ENCODE measurements around the gene MRPL58. TPM values are rescaled to one million over a fixed set of nuclear protein-coding genes. Genes with fewer than 3 reads are reported as not detected.

Gene MRPL58
- total RNA-seq, 2 experiments from 2014 or later: 75.3 to 84.2 TPM

GRCh38 chr17:74987418-74987908 lies 25.0 kb upstream of the MRPL58 start, which contains the start of gene CDR2L:
Gene CDR2L (plus strand): TSS chr17:74987632. CDS start chr17:74988044, 412 bp downstream.
- Histone ChIP-seq H3K4me3 (ENCODE audit: low read depth, low read length, poor library complexity, severe bottlenecking) (peak within 1 kb of the TSS; percentile 67), H3K36me3 (ENCODE audit: insufficient read depth, low read length) (no peaks in the 10 kb centered on the region), H2AFZ (ENCODE audit: low read length) (peak within 1 kb of the TSS; percentile 56), H3K9me2 (ENCODE audit: insufficient read depth, low read length) (no peaks in the 10 kb centered on the region), H3K4me2 (ENCODE audit: low read length) (peak within 1 kb of the TSS; percentile 54), H4K20me1 (ENCODE audit: insufficient read depth, low read length) (no peaks in the 10 kb centered on the region), H3K79me2 (ENCODE audit: insufficient read depth, low read depth, low read length) (no peaks in the 10 kb centered on the region), H3K27ac (ENCODE audit: low read depth, low read length, poor library complexity, severe bottlenecking) (no peak within 1 kb of the TSS), H3K4me1 (ENCODE audit: insufficient read depth, low read length, poor library complexity, severe bottlenecking) (peaks cover 35% of the 10 kb centered on the region), H3K9me3 (ENCODE audit: low read length) (no peaks in the 10 kb centered on the region)
- no TSS peak for BruUV-seq (replicated peaks)
- TF ChIP-seq EZH2phosphoT487 (IDR thresholded peaks at IDR 0.05; ENCODE audit: borderline replicate concordance, low read depth, low read length) (no peak), CTCF (conservative IDR thresholded peaks at IDR 0.05; ENCODE audit: low read length) (peak; percentile 20)
- CTCF ChIA-PET (ENCODE audit: unreplicated experiment): interaction anchor here (0.6 to 1.1 kb wide), 2 partner anchors 23 to 27 kb away, joined by 4 to 5 read pairs; no protein-coding TSS in a partner anchor
- intact Hi-C loops (cut with micrococcal nuclease; ENCODE audit: unreplicated experiment): no loop called here
- peak; percentile 96 for DNase-seq (ENCODE audit: low spot score)
- POLR2A ChIA-PET: interaction anchor here (0.8 to 2.0 kb wide), 5 partner anchors 9 to 54 kb away, joined by 3 to 9 read pairs (median 6); partner anchors contain the start of gene MRPL58

- peak; percentile 15 for DNase-seq (ENCODE audit: low spot score)
- Histone ChIP-seq H4K20me1 (ENCODE audit: insufficient read depth, low read length) (no peaks in the 10 kb centered on the region), H3K9me3 (ENCODE audit: low read length) (no peaks in the 10 kb centered on the region), H3K36me3 (ENCODE audit: insufficient read depth, low read length) (no peaks in the 10 kb centered on the region), H3K4me2 (ENCODE audit: low read length) (peak overlapping the region; percentile 54), H3K4me1 (ENCODE audit: insufficient read depth, low read length, poor library complexity, severe bottlenecking) (peaks cover 32% of the 10 kb centered on the region), H3K4me3 (ENCODE audit: low read depth, low read length, poor library complexity, severe bottlenecking) (peak overlapping the region; percentile 67), H3K27ac (ENCODE audit: low read depth, low read length, poor library complexity, severe bottlenecking) (no peak overlapping the region), H3K9me2 (ENCODE audit: insufficient read depth, low read length) (no peaks in the 10 kb centered on the region), H2AFZ (ENCODE audit: low read length) (peak overlapping the region; percentile 56), H3K79me2 (ENCODE audit: insufficient read depth, low read depth, low read length) (no peaks in the 10 kb centered on the region)
- TF ChIP-seq EZH2phosphoT487 (IDR thresholded peaks at IDR 0.05; ENCODE audit: borderline replicate concordance, low read depth, low read length) (peak; percentile 66; the same call in 1 of the 2 replicates), CTCF (conservative IDR thresholded peaks at IDR 0.05; ENCODE audit: low read length) (0 out of 2 replicates have a peak, but pooled peaks have one; percentile 9)
- CTCF ChIA-PET (ENCODE audit: unreplicated experiment): interaction anchor here (1.1 kb wide), 1 partner anchor 27 kb away, joined by 5 read pairs; no protein-coding TSS in a partner anchor
- intact Hi-C loops (cut with micrococcal nuclease; ENCODE audit: unreplicated experiment): no loop called here
- no TSS peak for BruUV-seq (replicated peaks)
- POLR2A ChIA-PET: interaction anchor here (0.8 to 2.0 kb wide), 6 partner anchors 8 to 55 kb away, joined by 3 to 9 read pairs (median 6); partner anchors contain the start of gene MRPL58
Measured at GRCh38 chr17:74987909-74988711, 24.4 kb upstream of the MRPL58 start.

All from OCI-LY7 (cell line).